ENCODE data around the gene ARHGAP6.

- no peak for TF ChIP-seq RFX5 (IDR thresholded peaks at IDR 0.05; ENCODE audit: low read depth, low read length)
- no peak for TF ChIP-seq POLR2A (IDR thresholded peaks at IDR 0.05; ENCODE audit: low read depth, low read length)
- no peak for TF ChIP-seq RAD21 (IDR thresholded peaks at IDR 0.05; ENCODE audit: low read length)
- TF ChIP-seq CTCF (conservative IDR thresholded peaks at IDR 0.05; ENCODE audit: low read depth, low read length), result no peak
- TF ChIP-seq RCOR1 (IDR thresholded peaks at IDR 0.05; ENCODE audit: insufficient replicate concordance, low read length), result no peak
- no peak for TF ChIP-seq MAZ (IDR thresholded peaks at IDR 0.05; ENCODE audit: borderline replicate concordance, low read depth, low read length)
- TF ChIP-seq CEBPB (IDR thresholded peaks at IDR 0.05; ENCODE audit: low read depth, low read length), result no peak
- no peak for TF ChIP-seq USF2 (IDR thresholded peaks at IDR 0.05; ENCODE audit: low read depth, low read length)
- no peak for TF ChIP-seq NFE2L2 (IDR thresholded peaks at IDR 0.05; ENCODE audit: low read depth, low read length)
- TF ChIP-seq SMC3 (IDR thresholded peaks at IDR 0.05; ENCODE audit: low read depth, low read length), result no peak
- no peak for TF ChIP-seq CHD1 (IDR thresholded peaks at IDR 0.05; ENCODE audit: low read depth, low read length)
- no peak for TF ChIP-seq FOS (IDR thresholded peaks at IDR 0.05; ENCODE audit: low read depth, low read length)
- no peak for TF ChIP-seq MXI1 (IDR thresholded peaks at IDR 0.05; ENCODE audit: borderline replicate concordance, low read depth, low read length)
Observed at GRCh38 chrX:11683057-11683456, 17.3 kb upstream of the ARHGAP6 start.
